Small intestine (tissue), 4 donors: ENCODE data around the gene TMBIM6. TPM values are rescaled to one million over a fixed set of nuclear protein-coding genes. Genes with fewer than 3 reads are reported as not detected.

ENCODE experiments used
- polyA plus RNA-seq, 4 donors: library from polyadenylated mRNA; stranded (reverse) in 3 of 4; unstranded in 1 of 4; fragments of 200-250 nt in 3 of 4; fragments of 120-200 nt in 1 of 4; gene quantifications; one replicate each; pipeline versions ENCODE4 v1.2.1 to v1.2.3, GENCODE V29; 2013
- donor health status: healthy with polysubstance abuse.
- donor health status: Bipolar disorder and iron deficiency.
- donor health status: healthy.

Gene TMBIM6
- polyA plus RNA-seq, 4 donors = 174 to 687 (median 294) TPM

Other genes starting within 250 kb of the TMBIM6 start
- 1 to 10 TPM in 1 of 4 donors, under 1 TPM in 1, not detected in 2; 0.22 to 3.4 TPM for gene KCNH3, start 202.5 kb upstream of the TMBIM6 start, polyA plus RNA-seq
- gene MCRS1, start 173.4 kb upstream of the TMBIM6 start, polyA plus RNA-seq = 10 to 100 TPM; 53.4 to 77.4 (median 63.1) TPM
- gene FAM186B, start 135.9 kb upstream of the TMBIM6 start, polyA plus RNA-seq = 1 to 10 TPM in 1 of 4 donors, under 1 TPM in 1, not detected in 2; 0.37 to 1.0 TPM
- gene PRPF40B, start 118.0 kb upstream of the TMBIM6 start, polyA plus RNA-seq = 10 to 100 TPM in 1 of 4 donors, 1 to 10 TPM in 3; 2.5 to 15.6 (median 6.5) TPM
- 1 to 10 TPM in 3 of 4 donors, under 1 TPM in 1; 0.89 to 8.8 (median 4.1) TPM for gene FMNL3, start 34.2 kb upstream of the TMBIM6 start, polyA plus RNA-seq
- gene NCKAP5L, start 86.9 kb downstream of the TMBIM6 start, polyA plus RNA-seq = 1 to 10 TPM in 3 of 4 donors, under 1 TPM in 1; 0.45 to 7.0 (median 2.9) TPM
- gene BCDIN3D, start 101.5 kb downstream of the TMBIM6 start, polyA plus RNA-seq = 1 to 10 TPM; 2.4 to 5.3 (median 3.1) TPM
- 10 to 100 TPM in 1 of 4 donors, 1 to 10 TPM in 1, not detected in 2; 2.2 to 13.5 TPM for gene FAIM2, start 162.3 kb downstream of the TMBIM6 start, polyA plus RNA-seq
- gene AQP2, start 209.2 kb downstream of the TMBIM6 start, polyA plus RNA-seq = under 1 TPM in 1 of 4 donors, not detected in 3; 0.04 TPM
- gene AQP5, start 220.3 kb downstream of the TMBIM6 start, polyA plus RNA-seq = under 1 TPM in 2 of 4 donors, not detected in 2; 0.12 TPM
- under 1 TPM in 2 of 4 donors, not detected in 2; 0.09 to 0.31 TPM for gene AQP6, start 231.4 kb downstream of the TMBIM6 start, polyA plus RNA-seq